GM10248 (cell line): ENCODE measurements around the gene RNF144B.

Experiments used
- CTCF ChIA-PET: fragments of 300-600 bp; sonication (Branson Sonifier 250); formaldehyde crosslinking; extraction: SDS; loops from one replicate; lab custom pipeline; 2021; ENCODE audit warnings: antibody characterized with exemption; lab: Yijun Ruan, JAX
- POLR2A ChIA-PET: fragments of 350-650 bp; sonication (Branson Sonifier 250); formaldehyde crosslinking; extraction: SDS; loops from one replicate; lab custom pipeline; 2020; ENCODE audit warnings: antibody characterized with exemption; lab: Yijun Ruan, JAX
- DNase-seq: peaks from one replicate; pipeline ENCODE4 v3.0.0; 2012; ENCODE audit errors: extremely low spot score
- TF ChIP-seq, protein P1 (sequence below): IDR thresholded peaks from 2 replicates; pipeline ENCODE4 v1.5.1; 2012; ENCODE audit warnings: mild to moderate bottlenecking, low read depth; ENCODE audit errors: extremely low read depth, missing control alignments, control extremely low read depth

Gene RNF144B

DNA sequence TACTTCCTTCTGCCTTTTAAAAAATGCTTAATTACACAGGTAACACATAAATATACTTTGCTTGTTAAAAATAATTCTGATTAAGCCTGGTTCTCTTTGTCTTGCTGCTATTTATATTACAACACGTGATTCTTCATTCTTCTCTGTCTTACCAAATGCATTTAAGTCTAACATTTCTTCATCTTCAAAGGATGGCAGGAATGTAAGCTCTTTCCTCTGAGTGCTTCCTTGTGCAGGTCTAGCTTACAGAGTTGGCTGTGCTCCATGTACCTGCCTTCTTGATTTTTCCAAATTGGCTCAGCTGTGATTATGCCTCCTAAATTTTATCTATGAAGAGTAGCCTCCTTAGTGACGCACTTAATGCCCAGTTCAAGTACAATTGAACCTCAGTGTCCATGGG lies 44.4 kb downstream of the RNF144B start:
- no peak for DNase-seq
- POLR2A ChIA-PET: no interaction called here
- TF ChIP-seq, protein P1, sequence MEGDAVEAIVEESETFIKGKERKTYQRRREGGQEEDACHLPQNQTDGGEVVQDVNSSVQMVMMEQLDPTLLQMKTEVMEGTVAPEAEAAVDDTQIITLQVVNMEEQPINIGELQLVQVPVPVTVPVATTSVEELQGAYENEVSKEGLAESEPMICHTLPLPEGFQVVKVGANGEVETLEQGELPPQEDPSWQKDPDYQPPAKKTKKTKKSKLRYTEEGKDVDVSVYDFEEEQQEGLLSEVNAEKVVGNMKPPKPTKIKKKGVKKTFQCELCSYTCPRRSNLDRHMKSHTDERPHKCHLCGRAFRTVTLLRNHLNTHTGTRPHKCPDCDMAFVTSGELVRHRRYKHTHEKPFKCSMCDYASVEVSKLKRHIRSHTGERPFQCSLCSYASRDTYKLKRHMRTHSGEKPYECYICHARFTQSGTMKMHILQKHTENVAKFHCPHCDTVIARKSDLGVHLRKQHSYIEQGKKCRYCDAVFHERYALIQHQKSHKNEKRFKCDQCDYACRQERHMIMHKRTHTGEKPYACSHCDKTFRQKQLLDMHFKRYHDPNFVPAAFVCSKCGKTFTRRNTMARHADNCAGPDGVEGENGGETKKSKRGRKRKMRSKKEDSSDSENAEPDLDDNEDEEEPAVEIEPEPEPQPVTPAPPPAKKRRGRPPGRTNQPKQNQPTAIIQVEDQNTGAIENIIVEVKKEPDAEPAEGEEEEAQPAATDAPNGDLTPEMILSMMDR: no peak
- CTCF ChIA-PET: interaction anchor here (1.4 kb wide), 1 partner anchor 18 kb away, joined by 4 read pairs; no protein-coding TSS in a partner anchor

DNA sequence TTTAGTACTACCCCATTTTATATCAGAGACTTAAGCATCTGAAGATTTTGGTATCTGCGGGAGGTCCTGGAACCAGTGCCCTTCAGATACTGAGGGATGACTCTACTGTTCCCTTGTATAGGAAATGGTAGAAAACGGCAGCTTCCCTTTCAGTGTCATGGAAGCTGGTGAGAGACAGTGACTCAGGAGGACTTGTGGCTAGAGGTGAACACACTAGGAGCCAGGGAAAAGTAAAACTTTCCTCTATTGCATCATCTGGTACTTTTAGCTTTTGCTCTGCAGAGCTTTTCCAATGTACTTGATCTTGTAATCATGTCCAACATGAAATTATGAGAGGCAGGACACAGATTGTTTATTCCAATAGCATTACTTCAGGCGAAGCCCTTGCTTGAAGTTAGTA lies 45.0 kb downstream of the RNF144B start:
- TF ChIP-seq, protein P1: no peak
- CTCF ChIA-PET: interaction anchor here (1.4 kb wide), 1 partner anchor 17 kb away, joined by 4 read pairs; no protein-coding TSS in a partner anchor
- POLR2A ChIA-PET: no interaction called here
- no peak for DNase-seq

DNA sequence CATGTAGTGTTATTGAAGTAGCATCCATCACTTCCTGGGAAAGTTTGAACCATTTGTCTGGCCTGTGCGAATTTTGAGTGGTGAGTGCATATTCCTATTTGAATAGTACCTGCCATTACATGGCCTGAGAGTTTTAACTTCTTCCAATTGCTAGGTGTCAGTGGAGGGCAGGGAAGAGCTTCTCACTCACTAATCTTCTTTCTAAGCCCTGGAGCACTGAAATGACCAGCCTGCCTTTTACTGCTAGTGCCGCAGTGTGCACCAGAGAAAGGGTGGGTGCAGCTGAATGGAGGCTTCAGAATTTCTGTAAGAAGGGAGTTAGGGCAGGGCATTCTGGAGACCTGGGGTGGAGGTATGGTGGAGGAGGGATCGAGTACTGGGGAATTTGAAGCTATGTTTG lies 45.5 kb downstream of the RNF144B start:
- POLR2A ChIA-PET: no interaction called here
- TF ChIP-seq, protein P1: no peak
- DNase-seq: no peak
- CTCF ChIA-PET: interaction anchor here (1.4 kb wide), 1 partner anchor 17 kb away, joined by 4 read pairs; no protein-coding TSS in a partner anchor

DNA sequence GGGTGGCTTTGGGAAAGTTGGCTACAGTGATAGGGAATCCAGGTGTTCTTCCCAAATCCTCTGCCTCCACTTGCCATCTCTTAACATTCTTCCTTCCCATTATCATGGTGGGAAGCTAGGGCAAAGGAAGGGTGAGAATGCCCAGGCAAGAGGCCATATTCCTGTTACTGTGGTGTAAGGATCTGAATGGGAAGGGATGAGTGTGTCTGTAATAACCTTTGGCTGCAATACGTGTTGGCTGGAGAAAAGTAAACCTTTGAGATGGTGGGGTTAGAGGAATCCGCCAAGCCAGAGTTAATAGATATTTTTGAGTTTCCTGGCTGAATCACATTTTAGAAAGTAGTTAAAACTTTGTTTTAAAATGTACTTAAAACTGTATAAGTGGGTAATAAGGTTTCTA lies 45.9 kb downstream of the RNF144B start:
- TF ChIP-seq, protein P1: no peak
- ChIA-PET CTCF (no interaction called here), POLR2A (no interaction called here)
- DNase-seq: no peak

DNA sequence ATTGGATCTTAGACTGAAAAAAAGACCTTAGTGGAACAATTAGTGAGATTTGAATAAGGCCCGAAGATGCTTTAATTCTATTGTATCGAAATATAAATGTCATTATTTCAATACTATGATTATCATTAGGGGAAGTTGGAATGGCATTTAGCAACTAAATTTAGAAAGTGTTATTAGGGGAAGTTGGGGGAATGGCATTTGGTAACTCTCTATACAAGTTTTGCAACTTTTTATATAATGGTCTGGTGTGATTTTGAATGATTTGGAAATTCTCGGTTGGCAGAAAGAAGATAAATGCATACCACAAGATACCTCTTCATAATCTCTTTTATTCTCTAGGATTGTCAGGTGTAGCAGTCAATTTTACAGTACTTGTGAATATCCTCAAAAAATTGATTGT lies 49.2 kb downstream of the RNF144B start:
- TF ChIP-seq, protein P1: no peak
- ChIA-PET POLR2A (no interaction called here), CTCF (no interaction called here)
- no peak for DNase-seq

DNA sequence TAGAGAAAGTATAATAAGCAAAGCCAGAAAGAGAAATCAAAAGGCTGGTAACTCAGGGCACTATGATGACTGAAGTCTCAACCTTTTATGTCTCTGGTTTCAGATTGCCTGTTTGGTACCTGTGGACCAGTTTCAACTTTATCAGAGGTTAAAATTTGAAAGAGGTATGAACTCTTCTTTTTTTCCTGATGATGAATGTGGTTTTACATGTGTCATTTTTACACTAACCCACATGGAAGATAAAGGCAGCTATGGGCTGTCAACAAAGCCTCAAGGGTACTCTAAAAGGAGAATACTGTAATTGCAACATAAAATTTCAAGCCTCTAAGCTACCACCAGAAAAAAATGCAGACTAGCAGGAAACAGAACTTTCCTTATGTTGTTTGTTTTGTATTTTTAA lies 52.4 kb downstream of the RNF144B start:
- ChIA-PET CTCF (interaction anchor here (1.5 kb wide), 1 partner anchor 32 kb away, joined by 4 read pairs; no protein-coding TSS in a partner anchor), POLR2A (no interaction called here)
- TF ChIP-seq, protein P1: no peak
- DNase-seq: no peak
